ENCODE measurements around the gene PGAP6. TPM values are rescaled to one million over a fixed set of nuclear protein-coding genes. Genes with fewer than 3 reads are reported as not detected.

Gene PGAP6
- total and polyA plus RNA-seq, 2 experiments from 2014 or later: 133 to 205 TPM

- DNase-seq (ENCODE audit: low spot score): no peak
- no peaks in the 10 kb centered on the region for H4K20me1 ChIP-seq (ENCODE audit: insufficient read depth, poor library complexity, severe bottlenecking)
- 57% methylated on average over 8 of the region's 10 CpGs for WGBS (ENCODE audit: low lambda C conversion rate, missing lambda C conversion rate)
- peaks cover 4% of the 10 kb centered on the region for H3K4me1 ChIP-seq (ENCODE audit: insufficient read depth)
- H3K9me3 ChIP-seq (ENCODE audit: low read depth): no peaks in the 10 kb centered on the region
- H3K27ac ChIP-seq: peak overlapping the region; percentile 47
- H3K27me3 ChIP-seq: no peaks in the 10 kb centered on the region
- H3K79me2 ChIP-seq: peaks cover 4% of the 10 kb centered on the region
- peak overlapping the region; percentile 67 for H3K4me2 ChIP-seq
- no peaks in the 10 kb centered on the region for H3K36me3 ChIP-seq (replicated peaks; ENCODE audit: insufficient read depth, low read depth)
- TF ChIP-seq, protein P1, sequence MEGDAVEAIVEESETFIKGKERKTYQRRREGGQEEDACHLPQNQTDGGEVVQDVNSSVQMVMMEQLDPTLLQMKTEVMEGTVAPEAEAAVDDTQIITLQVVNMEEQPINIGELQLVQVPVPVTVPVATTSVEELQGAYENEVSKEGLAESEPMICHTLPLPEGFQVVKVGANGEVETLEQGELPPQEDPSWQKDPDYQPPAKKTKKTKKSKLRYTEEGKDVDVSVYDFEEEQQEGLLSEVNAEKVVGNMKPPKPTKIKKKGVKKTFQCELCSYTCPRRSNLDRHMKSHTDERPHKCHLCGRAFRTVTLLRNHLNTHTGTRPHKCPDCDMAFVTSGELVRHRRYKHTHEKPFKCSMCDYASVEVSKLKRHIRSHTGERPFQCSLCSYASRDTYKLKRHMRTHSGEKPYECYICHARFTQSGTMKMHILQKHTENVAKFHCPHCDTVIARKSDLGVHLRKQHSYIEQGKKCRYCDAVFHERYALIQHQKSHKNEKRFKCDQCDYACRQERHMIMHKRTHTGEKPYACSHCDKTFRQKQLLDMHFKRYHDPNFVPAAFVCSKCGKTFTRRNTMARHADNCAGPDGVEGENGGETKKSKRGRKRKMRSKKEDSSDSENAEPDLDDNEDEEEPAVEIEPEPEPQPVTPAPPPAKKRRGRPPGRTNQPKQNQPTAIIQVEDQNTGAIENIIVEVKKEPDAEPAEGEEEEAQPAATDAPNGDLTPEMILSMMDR (IDR thresholded peaks at IDR 0.05; ENCODE audit: poor library complexity): no peak
- TF ChIP-seq EZH2 (IDR thresholded peaks at IDR 0.05; ENCODE audit: borderline replicate concordance) (no peak), EZH2phosphoT487 (IDR thresholded peaks at IDR 0.05; ENCODE audit: low read depth, severe bottlenecking, unreplicated experiment) (no peak)
- no peak overlapping the region for H3K4me3 ChIP-seq
- H2AFZ ChIP-seq: no peak overlapping the region
- no peaks in the 10 kb centered on the region for H3K9me2 ChIP-seq (replicated peaks; ENCODE audit: insufficient read depth)
Observed at GRCh38 chr16:370979-371514, 10.7 kb downstream of the PGAP6 start.

- no peak within 1 kb of the TSS for H2AFZ ChIP-seq
- DNase-seq (ENCODE audit: low spot score): peak; percentile 95
- H3K4me1 ChIP-seq (ENCODE audit: insufficient read depth): peaks cover 4% of the 10 kb centered on the region
- H3K4me2 ChIP-seq: peak within 1 kb of the TSS; percentile 67
- 1% methylated on average over 20 of the region's 30 CpGs for WGBS (ENCODE audit: low lambda C conversion rate, missing lambda C conversion rate)
- H3K4me3 ChIP-seq: no peak within 1 kb of the TSS
- no peaks in the 10 kb centered on the region for H3K9me3 ChIP-seq (ENCODE audit: low read depth)
- H4K20me1 ChIP-seq (ENCODE audit: insufficient read depth, poor library complexity, severe bottlenecking): no peaks in the 10 kb centered on the region
- H3K79me2 ChIP-seq: peaks cover 4% of the 10 kb centered on the region
- H3K27ac ChIP-seq: peak within 1 kb of the TSS; percentile 47
- H3K9me2 ChIP-seq (replicated peaks; ENCODE audit: insufficient read depth): no peaks in the 10 kb centered on the region
- TF ChIP-seq EZH2phosphoT487 (IDR thresholded peaks at IDR 0.05; ENCODE audit: low read depth, severe bottlenecking, unreplicated experiment) (no peak), EZH2 (IDR thresholded peaks at IDR 0.05; ENCODE audit: borderline replicate concordance) (no peak)
- TF ChIP-seq, protein P1 (IDR thresholded peaks at IDR 0.05; ENCODE audit: poor library complexity): no peak
- H3K36me3 ChIP-seq (replicated peaks; ENCODE audit: insufficient read depth, low read depth): no peaks in the 10 kb centered on the region
- H3K27me3 ChIP-seq: no peaks in the 10 kb centered on the region
Observed at GRCh38 chr16:370443-370842, 11.3 kb downstream of the PGAP6 start, which contains the start of gene MRPL28. MRPL28 (minus strand) TSS chr16:370538; CDS start chr16:370218, 320 bp downstream.

DNA sequence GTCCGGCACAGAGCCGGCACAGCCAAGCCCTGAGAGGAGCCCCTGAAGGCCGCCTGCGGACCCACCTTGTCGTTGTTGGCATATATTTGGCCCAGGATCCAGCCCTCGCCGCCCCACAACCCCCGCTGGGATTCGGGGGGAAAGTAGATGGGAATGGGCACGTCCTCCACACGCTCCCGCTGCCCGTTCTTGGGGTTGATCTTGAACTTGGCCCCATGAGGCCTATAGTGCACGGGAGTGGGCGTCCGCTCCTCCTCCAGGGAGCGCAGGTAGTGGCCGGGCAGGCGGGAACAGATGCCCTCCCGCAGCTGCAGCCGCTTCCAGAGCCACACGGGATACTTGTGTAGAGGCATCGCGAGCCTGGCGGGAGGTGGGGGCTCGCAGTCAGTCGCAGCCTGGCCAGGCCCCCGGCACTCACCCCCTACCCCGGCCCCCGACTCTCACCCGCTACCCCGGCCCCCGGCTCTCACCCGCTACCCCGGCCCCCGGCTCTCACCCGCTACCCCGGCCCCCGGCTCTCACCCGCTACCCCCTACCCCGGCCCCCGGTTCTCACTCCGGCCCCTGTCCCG is 11.8 kb downstream of the PGAP6 start:
- no peaks in the 10 kb centered on the region for H3K9me2 ChIP-seq (replicated peaks; ENCODE audit: insufficient read depth)
- H2AFZ ChIP-seq: no peak overlapping the region
- H3K4me3 ChIP-seq: no peak overlapping the region
- no peaks in the 10 kb centered on the region for H3K27me3 ChIP-seq
- DNase-seq (ENCODE audit: low spot score): peak; percentile 56
- H3K27ac ChIP-seq: no peak overlapping the region
- peak overlapping the region; percentile 67 for H3K4me2 ChIP-seq
- H4K20me1 ChIP-seq (ENCODE audit: insufficient read depth, poor library complexity, severe bottlenecking): no peaks in the 10 kb centered on the region
- WGBS (ENCODE audit: low lambda C conversion rate, missing lambda C conversion rate): 54% methylated on average over 33 of the region's 44 CpGs
- TF ChIP-seq EZH2phosphoT487 (IDR thresholded peaks at IDR 0.05; ENCODE audit: low read depth, severe bottlenecking, unreplicated experiment): no peak
- TF ChIP-seq EZH2 (IDR thresholded peaks at IDR 0.05; ENCODE audit: borderline replicate concordance): no peak
- TF ChIP-seq, protein P1 (IDR thresholded peaks at IDR 0.05; ENCODE audit: poor library complexity): no peak
- peaks cover 4% of the 10 kb centered on the region for H3K79me2 ChIP-seq
- H3K36me3 ChIP-seq (replicated peaks; ENCODE audit: insufficient read depth, low read depth): no peaks in the 10 kb centered on the region
- H3K4me1 ChIP-seq (ENCODE audit: insufficient read depth): peaks cover 4% of the 10 kb centered on the region
- no peaks in the 10 kb centered on the region for H3K9me3 ChIP-seq (ENCODE audit: low read depth)

Data from hepatocyte (in vitro differentiated cells).